Mesendoderm (in vitro differentiated cells): ENCODE results near the gene HEBP2.

Experiments used
- DNase-seq: peaks from one replicate; pipeline ENCODE4 v3.0.0; 2013
- H2AK5ac ChIP-seq: 2 replicates; pipeline ENCODE4 v1.6.1; 2013; ENCODE audit warnings: low read length, inconsistent platforms
- H2BK120ac ChIP-seq: 2 replicates; pipeline ENCODE4 v1.6.1; 2013; ENCODE audit warnings: low read depth, mild to moderate bottlenecking, low read length, moderate library complexity, mixed read lengths
- H2BK15ac ChIP-seq: replicated peaks from 2 replicates; pipeline ENCODE4 v1.6.1; 2013; ENCODE audit warnings: low read depth, mild to moderate bottlenecking, moderate library complexity
- H2BK5ac ChIP-seq: 2 replicates; pipeline ENCODE4 v1.6.1; 2013; ENCODE audit warnings: low read length, inconsistent platforms
- H3K18ac ChIP-seq: 2 replicates; pipeline ENCODE4 v1.6.1; 2013; ENCODE audit warnings: mild to moderate bottlenecking, low read length, mixed read lengths
- H3K23ac ChIP-seq: one replicate; pipeline ENCODE4 v1.6.1; 2013; ENCODE audit warnings: low read length
- H3K27ac ChIP-seq: 2 replicates; pipeline ENCODE4 v1.5.1; 2013; ENCODE audit warnings: low read depth, mild to moderate bottlenecking, inconsistent platforms, low read length, moderate library complexity
- H3K27me3 ChIP-seq: 2 replicates; pipeline ENCODE4 v1.6.1; 2013; ENCODE audit warnings: low read length, control low read depth, mild to moderate bottlenecking, inconsistent platforms; ENCODE audit not compliant: insufficient read depth, poor library complexity
- H3K36me3 ChIP-seq: 2 replicates; pipeline ENCODE4 v1.6.1; 2013; ENCODE audit warnings: low read length, inconsistent platforms; ENCODE audit not compliant: control insufficient read depth, insufficient read depth
- H3K4ac ChIP-seq: one replicate; pipeline ENCODE4 v1.6.1; 2013; ENCODE audit warnings: low read depth, mild to moderate bottlenecking, low read length, moderate library complexity
- H3K4me1 ChIP-seq: 2 replicates; pipeline ENCODE4 v1.6.1; 2013; ENCODE audit warnings: low read depth, low read length, inconsistent platforms; ENCODE audit not compliant: control insufficient read depth
- H3K4me2 ChIP-seq: 2 replicates; pipeline ENCODE4 v1.6.1; 2013; ENCODE audit warnings: low read length
- H3K4me3 ChIP-seq: 2 replicates; pipeline ENCODE4 v1.5.1; 2013; ENCODE audit warnings: mild to moderate bottlenecking, low read length
- H3K56ac ChIP-seq: one replicate; pipeline ENCODE4 v1.6.1; 2013; ENCODE audit warnings: low read length
- H3K79me1 ChIP-seq: 2 replicates; pipeline ENCODE4 v1.6.1; 2013; ENCODE audit warnings: low read length, inconsistent platforms
- H3K79me2 ChIP-seq: 2 replicates; pipeline ENCODE4 v1.6.1; 2013; ENCODE audit warnings: mild to moderate bottlenecking, low read length; ENCODE audit not compliant: control insufficient read depth, insufficient read depth
- H3K9ac ChIP-seq: 2 replicates; pipeline ENCODE4 v1.6.1; 2013; ENCODE audit warnings: low read length, inconsistent platforms
- H4K5ac ChIP-seq: one replicate; pipeline ENCODE4 v1.6.1; 2013; ENCODE audit warnings: low read length
- H4K8ac ChIP-seq: one replicate; pipeline ENCODE4 v1.6.1; 2013; ENCODE audit warnings: low read depth, mild to moderate bottlenecking, control low read depth, low read length, moderate library complexity
- WGBS: extraction: QIAGEN DNeasy Blood & Tissue Kit; methylation state at CpG from one replicate; pipeline ENCODE4 v1.1.7; 2013; ENCODE audit warnings: low lambda C conversion rate, missing lambda C conversion rate; ENCODE audit not compliant: insufficient coverage; ENCODE audit errors: extremely low coverage; 5-methylcytosine and 5-hydroxymethylcytosine counted together

The HEBP2 gene

DNA sequence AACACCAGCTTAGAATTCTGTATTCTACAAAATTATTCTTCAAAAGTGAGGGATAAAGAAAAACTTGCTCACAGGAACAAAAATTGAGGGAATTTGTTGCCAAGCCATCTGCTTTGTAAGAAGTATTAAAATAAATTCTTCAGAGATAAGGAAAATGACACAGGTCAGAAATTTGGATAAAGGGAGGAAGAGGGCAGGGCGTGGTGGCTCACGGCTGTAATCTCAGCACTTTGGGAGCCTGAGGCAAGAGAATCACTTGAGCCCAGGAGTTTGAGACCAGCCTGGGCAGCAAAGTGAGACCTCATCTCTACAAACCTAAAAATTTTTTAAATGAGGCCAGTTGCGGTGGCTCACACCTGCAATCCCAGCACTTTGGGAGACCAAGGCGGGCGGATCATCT is 14.5 kb upstream of the HEBP2 start:
- Histone ChIP-seq H2BK15ac (no peak overlapping the region), H3K79me2 (no peaks in the 10 kb centered on the region), H4K5ac (no peak overlapping the region), H3K9ac (no peak overlapping the region), H2BK5ac (no peak overlapping the region), H3K4me1 (no peaks in the 10 kb centered on the region), H3K79me1 (no peaks in the 10 kb centered on the region), H3K36me3 (no peaks in the 10 kb centered on the region), H3K4ac (no peak overlapping the region), H3K18ac (no peak overlapping the region), H4K8ac (no peak overlapping the region), H3K27me3 (no peaks in the 10 kb centered on the region), H3K27ac (no peak overlapping the region), H3K4me3 (no peak overlapping the region), H3K23ac (no peak overlapping the region), H3K56ac (no peak overlapping the region), H3K4me2 (no peak overlapping the region), H2AK5ac (no peak overlapping the region), H2BK120ac (no peak overlapping the region)
- no peak for DNase-seq
- WGBS: no CpG with 5 or more reads among the region's 5 CpGs

DNA sequence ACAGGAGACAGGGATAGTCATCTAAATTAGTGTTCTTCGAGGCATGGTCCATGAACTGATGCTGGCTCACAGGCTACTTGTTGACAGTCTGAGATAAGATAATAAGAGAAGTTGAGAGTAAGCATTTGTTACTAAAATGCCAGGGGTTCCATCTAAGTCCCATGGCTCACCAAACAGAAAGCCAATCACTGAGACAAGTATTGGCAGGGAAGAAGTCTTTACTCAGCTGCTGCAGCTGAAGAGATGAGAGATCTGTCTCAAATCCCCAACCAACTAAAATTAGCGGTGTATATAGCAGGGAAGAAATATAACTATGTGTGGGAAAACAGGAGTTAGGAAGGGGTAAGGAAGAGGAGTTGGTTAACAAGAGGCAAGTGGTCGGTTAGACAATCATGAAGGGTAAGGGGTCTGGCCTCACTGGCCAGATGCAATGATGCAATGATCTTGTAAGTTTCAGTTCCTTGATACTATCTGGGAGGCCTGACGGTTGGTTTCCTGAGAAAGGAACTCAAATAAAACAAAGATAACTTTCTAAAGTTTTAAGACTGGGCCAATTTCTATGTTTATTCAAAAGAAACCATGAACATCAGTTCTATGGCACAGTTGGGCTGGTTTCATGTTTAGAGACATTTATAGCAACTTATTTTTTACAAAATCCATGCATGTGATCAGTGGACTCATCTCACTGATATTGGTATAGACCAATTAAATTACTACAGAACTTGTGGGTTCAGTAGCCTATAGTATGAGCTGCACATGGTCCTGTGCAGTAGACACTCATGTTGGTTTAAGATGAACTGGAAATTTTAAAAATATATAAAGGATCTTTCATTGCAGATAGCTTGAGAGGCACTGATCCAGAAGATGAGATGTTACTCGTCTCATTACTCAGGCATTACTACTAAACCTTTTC is 9.9 kb upstream of the HEBP2 start:
- Histone ChIP-seq H3K27ac (no peak overlapping the region), H3K4ac (peak overlapping the region; percentile 50), H3K23ac (no peak overlapping the region), H3K79me2 (no peaks in the 10 kb centered on the region), H3K18ac (no peak overlapping the region), H3K4me2 (no peak overlapping the region), H4K5ac (no peak overlapping the region), H3K4me1 (no peaks in the 10 kb centered on the region), H2BK120ac (no peak overlapping the region), H2BK5ac (no peak overlapping the region), H3K27me3 (no peaks in the 10 kb centered on the region), H2AK5ac (no peak overlapping the region), H3K79me1 (no peaks in the 10 kb centered on the region), H3K56ac (no peak overlapping the region), H4K8ac (no peak overlapping the region), H3K9ac (no peak overlapping the region), H2BK15ac (no peak overlapping the region), H3K4me3 (no peak overlapping the region), H3K36me3 (no peaks in the 10 kb centered on the region)
- WGBS: no CpG with 5 or more reads among the region's 5 CpGs
- DNase-seq: no peak

DNA sequence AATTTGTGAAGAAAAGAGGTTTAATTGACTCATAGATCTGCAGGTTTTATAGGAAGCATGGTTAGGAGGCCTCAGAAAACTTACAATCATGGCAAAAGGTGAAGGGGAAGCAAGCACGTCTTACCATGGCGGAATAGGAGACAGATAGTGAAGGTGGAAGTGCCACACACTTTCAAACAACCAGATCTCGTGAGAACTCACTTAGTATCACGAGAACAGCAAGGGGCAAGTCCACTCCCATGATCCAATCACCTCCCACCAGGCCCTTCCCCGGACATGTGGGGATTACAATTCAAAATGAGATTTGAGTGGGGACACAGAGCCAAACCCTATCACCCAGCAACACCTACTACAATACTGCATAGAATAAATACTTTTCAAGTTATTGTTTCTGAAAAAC is 7.3 kb upstream of the HEBP2 start:
- no CpG with 5 or more reads among the region's 5 CpGs for WGBS

DNA sequence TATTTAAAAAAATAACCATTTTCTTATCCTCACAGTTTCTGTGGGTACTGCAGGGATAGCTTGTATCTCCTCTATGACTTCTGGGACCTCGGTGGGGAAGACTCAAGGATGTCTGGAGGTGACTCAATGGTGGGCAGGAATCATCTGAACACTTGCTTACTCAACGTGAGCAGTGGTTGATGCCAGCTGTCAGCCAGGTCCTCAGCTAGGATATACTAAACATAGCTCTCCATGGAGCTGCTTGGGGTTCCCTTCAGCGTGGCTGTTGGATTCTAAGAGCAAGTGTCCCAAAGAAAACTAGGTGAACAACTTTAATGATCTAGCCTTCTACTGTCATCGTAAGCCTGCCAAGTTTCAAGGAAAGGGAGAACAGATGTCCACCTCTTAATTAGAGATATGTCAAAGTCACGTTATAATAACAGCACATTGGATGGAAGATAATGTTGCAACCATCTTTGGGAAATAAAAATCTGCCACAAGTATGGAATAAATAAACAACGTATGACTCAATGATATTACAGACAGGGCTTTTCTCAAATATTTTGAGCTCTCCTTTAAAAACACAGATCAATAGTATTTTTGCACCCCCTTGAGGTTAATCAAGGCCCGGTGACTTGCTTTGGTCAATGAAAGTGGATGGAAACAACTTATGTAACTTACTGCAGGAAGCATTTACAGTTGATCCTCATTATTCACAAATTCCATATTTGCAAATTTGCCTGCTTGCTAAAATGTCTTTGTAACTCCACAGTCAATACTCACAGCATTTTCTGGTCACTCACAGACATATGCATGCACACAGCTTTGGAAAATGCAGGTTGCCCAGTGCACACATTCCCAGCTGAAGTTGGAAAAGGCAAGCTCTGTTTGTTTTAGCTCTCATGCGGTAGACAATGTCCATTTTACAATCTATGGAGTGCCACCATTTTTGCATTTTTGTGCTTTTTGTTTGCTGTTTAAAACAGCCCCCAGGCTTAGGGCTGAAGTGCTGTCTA is 6.6 kb upstream of the HEBP2 start:
- Histone ChIP-seq H2BK15ac (no peak overlapping the region), H3K36me3 (no peaks in the 10 kb centered on the region), H3K18ac (peak overlapping the region; percentile 61), H4K5ac (no peak overlapping the region), H3K79me2 (no peaks in the 10 kb centered on the region), H4K8ac (no peak overlapping the region), H3K23ac (no peak overlapping the region), H3K4ac (no peak overlapping the region), H3K4me2 (no peak overlapping the region), H3K79me1 (no peaks in the 10 kb centered on the region), H3K27ac (no peak overlapping the region), H3K56ac (no peak overlapping the region), H3K4me1 (no peaks in the 10 kb centered on the region), H3K4me3 (no peak overlapping the region), H2BK120ac (no peak overlapping the region), H3K9ac (no peak overlapping the region), H2AK5ac (no peak overlapping the region), H2BK5ac (no peak overlapping the region), H3K27me3 (no peaks in the 10 kb centered on the region)
- DNase-seq: no peak
- WGBS: no CpG with 5 or more reads among the region's 8 CpGs

More for the DNA sequence above, 7.3 kb upstream of the HEBP2 start:
- Histone ChIP-seq H2BK5ac (no peak overlapping the region), H3K4me2 (no peak overlapping the region), H3K36me3 (no peaks in the 10 kb centered on the region), H3K4me3 (no peak overlapping the region), H3K79me1 (no peaks in the 10 kb centered on the region), H3K18ac (no peak overlapping the region), H3K9ac (no peak overlapping the region), H3K27me3 (no peaks in the 10 kb centered on the region), H3K79me2 (no peaks in the 10 kb centered on the region), H3K27ac (no peak overlapping the region), H3K4me1 (no peaks in the 10 kb centered on the region), H2BK120ac (no peak overlapping the region), H3K23ac (no peak overlapping the region), H4K5ac (no peak overlapping the region), H2BK15ac (no peak overlapping the region), H2AK5ac (no peak overlapping the region), H3K56ac (no peak overlapping the region), H3K4ac (no peak overlapping the region), H4K8ac (no peak overlapping the region)
- no peak for DNase-seq

DNA sequence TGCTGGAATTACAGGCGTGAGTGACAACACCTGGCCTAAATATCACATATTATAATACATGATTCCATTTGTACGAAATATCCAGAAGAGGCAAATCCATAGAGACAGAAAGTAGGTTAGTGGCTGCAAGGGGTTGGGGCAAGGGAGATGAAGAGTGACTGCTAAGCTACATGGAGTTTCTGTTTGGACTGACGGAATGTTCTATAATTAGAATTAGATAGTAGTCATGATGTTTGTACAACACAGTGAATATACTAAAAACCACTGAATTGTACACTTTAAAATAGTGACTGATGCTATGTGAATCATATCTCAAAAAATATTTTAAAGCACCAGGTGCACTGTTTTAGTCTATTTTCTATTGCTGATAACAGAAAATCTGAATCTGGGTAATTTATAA is 3.7 kb upstream of the HEBP2 start:
- Histone ChIP-seq H3K23ac (no peak overlapping the region), H3K79me1 (no peaks in the 10 kb centered on the region), H3K4ac (no peak overlapping the region), H2AK5ac (no peak overlapping the region), H2BK120ac (no peak overlapping the region), H2BK5ac (no peak overlapping the region), H3K18ac (no peak overlapping the region), H3K56ac (no peak overlapping the region), H3K27ac (no peak overlapping the region), H3K79me2 (peaks cover 8% of the 10 kb centered on the region), H3K4me3 (no peak overlapping the region), H3K9ac (no peak overlapping the region), H2BK15ac (no peak overlapping the region), H3K27me3 (no peaks in the 10 kb centered on the region), H3K4me2 (no peak overlapping the region), H3K36me3 (no peaks in the 10 kb centered on the region), H4K5ac (no peak overlapping the region), H4K8ac (no peak overlapping the region), H3K4me1 (peaks cover 2% of the 10 kb centered on the region)
- no CpG with 5 or more reads among the region's 3 CpGs for WGBS
- DNase-seq: no peak
